ENCODE measurements around the gene MRM3.

Gene MRM3

DNA sequence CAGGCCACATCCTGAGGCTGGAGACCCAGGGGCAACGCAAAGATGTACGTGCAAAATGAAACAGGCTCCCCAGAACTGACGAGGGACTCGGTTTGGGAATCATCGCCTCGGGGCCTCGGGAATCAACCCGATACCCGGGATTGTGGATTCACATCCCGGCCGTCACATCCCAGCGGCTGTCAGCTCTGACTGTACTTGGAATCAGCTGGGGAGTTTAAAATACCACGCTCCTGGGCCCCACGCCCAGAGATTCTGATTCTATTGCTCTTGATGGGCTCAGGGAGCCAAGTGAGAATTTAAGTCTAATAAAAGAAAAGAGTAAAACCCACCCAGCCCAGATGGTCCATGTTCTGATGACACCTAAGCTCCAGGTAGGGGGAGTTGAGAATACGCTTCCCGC is 42.2 kb downstream of the MRM3 start:
- no peak for TF ChIP-seq CTCF (IDR thresholded peaks at IDR 0.05)

GRCh38 chr17:825216-825615 is 43.1 kb downstream of the MRM3 start:
- no peak for TF ChIP-seq CTCF (IDR thresholded peaks at IDR 0.05)

DNA sequence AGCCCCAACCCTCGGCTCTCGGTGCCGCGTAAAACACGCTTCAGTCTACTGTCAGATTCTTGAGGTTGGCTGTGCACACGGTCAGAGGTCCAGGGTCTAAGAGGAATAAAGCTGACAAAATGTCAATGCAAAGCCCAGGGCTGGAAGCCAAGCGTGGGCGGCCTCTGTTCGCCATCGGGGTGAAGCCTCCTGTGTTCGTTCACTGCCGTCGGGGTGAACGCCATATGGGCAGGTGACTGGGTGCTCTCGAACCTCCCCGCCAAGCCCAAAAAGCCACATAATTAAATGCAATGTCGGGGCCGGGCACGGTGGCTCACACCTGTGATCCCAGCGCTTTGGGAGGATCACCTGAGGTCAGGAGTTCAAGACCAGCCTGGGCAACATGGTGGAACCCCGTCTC is 44.6 kb downstream of the MRM3 start:
- no peak for TF ChIP-seq CTCF (IDR thresholded peaks at IDR 0.05)

DNA sequence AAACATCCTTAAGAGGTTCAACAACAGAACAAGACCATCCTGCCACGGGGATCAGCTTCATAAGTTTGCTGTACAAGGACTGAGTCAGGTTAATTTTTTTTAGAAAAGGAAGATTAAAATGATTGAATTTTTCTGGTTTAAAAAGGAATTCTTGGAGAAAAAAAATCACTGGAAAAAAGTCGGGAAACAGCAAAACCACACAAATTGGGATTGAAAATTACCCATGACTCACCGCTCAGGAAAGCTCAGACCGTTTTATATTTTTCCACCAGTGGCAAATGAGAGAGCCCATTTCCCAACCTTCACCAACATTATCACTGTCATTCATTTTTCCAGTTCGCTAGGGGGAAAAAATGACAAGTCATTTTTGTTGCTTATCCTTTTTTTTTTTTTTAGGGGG is 46.6 kb downstream of the MRM3 start:
- no peak for TF ChIP-seq CTCF (IDR thresholded peaks at IDR 0.05)

GRCh38 chr17:830381-830780 is 48.2 kb downstream of the MRM3 start:
- no peak for TF ChIP-seq CTCF (IDR thresholded peaks at IDR 0.05)

- no peak for TF ChIP-seq CTCF (IDR thresholded peaks at IDR 0.05)
Measured at GRCh38 chr17:830950-831349, 48.8 kb downstream of the MRM3 start.

DNA sequence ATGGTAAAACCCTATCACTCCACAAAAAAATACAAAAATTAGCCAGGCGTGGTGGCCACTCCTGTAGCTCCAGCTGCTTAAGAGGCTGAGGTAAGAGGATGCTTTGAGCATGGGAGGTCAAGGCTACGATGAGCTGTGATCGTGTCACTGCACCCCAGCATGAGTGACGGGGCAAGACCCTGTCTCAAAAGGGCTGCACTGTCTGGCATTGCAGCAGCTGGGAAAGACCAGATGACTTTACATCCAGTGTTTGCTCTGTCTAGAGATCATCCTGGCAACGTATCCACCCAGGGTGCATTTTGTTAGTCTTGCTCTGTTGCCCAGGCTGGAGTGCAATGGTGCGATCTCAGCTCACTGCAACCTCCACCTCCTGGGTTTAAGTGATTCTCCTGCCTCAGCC is 52.0 kb downstream of the MRM3 start:
- TF ChIP-seq CTCF (IDR thresholded peaks at IDR 0.05): no peak

DNA sequence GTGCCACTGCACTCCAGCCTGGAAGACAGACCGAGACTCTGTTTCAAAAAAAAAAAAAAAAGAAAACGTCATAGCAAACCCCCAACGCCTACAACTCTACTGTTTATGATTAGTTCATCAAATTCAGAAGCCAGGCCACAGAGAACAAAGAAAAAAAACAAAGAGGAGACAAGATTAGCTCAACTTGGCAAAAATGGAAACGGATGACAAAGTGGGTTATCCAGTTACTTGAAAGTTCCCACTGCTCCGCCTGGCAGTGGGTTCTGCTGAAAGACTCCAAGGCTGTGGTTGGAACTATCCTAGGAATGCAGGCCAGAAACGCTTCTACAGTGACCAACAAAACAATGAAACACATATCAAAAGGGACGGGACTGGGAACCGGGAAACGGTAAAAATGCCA is 53.1 kb downstream of the MRM3 start:
- no peak for TF ChIP-seq CTCF (IDR thresholded peaks at IDR 0.05)
